Ureter (tissue), 1 donor: ENCODE results near the gene C13orf42. TPM values are rescaled to one million over a fixed set of nuclear protein-coding genes. Genes with fewer than 3 reads are reported as not detected.
"Not testable (repeated sequence)": the region's sequence is repeated elsewhere in the genome, so short reads cannot be mapped to it uniquely, and the experiment has no call there.

Experiments used
- DNase-seq: peaks from one replicate; pipeline ENCODE4 v3.0.0-alpha.2; 2020; ENCODE audit warnings: low spot score
- total RNA-seq: library from RNA; stranded (reverse); gene quantifications from one replicate; pipeline ENCODE4 v1.2.4, GENCODE V29; 2023
- donor health status: DM: yes; HTN: yes; CAD: no.

The C13orf42 gene
- total RNA-seq, 1 donor from 2014 or later: not detected

- DNase-seq: not testable (repeated sequence)
These were observed 9.8 kb upstream of the C13orf42 start for GRCh38 chr13:51120873-51121272.

GRCh38 chr13:51118809-51119431 lies 7.8 kb upstream of the C13orf42 start:
- DNase-seq: no peak

DNA sequence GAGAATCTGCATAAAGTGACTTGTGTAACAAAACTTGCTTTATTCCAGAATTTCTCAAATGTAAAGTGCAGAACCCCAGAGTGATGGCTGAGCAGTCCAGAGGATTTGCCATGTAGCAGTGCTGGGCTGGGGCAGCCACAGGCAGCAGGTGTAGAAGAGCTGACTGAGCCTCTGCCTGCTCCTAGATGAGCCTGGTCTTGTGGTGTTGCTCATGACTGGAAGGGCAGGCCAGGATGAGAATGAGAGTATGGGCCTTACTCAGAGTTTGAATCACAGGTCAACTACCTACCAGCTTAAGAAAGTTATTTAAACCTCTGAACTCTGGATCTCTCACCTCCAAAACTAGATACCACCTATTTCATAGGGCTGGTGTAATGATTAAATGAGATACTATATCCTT lies 2.9 kb upstream of the C13orf42 start:
- no peak for DNase-seq

GRCh38 chr13:51113186-51113881 lies 2.3 kb upstream of the C13orf42 start:
- DNase-seq: no peak

- no peak for DNase-seq
These were observed 1.7 kb upstream of the C13orf42 start for GRCh38 chr13:51112771-51113170.

DNA sequence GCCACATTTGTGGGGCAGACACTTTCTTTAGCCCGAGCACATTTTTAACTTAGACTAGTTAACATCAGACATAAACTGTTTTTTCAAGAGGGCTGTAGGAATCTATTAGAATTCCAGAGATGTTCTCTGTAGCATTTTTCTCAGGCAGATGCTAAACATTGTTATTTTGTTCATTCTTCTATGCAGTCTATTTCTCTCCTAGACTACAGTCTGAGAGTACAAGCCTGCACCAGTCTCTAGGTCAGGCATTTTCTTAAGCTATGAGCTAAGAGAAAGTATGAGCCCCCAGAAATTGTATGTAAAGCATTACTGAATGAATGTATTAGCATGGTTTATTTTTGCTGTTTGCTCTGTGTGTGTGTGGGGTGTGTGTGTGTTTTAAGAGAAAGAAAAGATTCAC lies 923 bp upstream of the C13orf42 start:
- no peak for DNase-seq

- no peak for DNase-seq
These were observed 3.1 kb downstream of the C13orf42 start for GRCh38 chr13:51107996-51108395.

- no peak for DNase-seq
These were observed 6.0 kb downstream of the C13orf42 start for GRCh38 chr13:51105046-51105445.

DNA sequence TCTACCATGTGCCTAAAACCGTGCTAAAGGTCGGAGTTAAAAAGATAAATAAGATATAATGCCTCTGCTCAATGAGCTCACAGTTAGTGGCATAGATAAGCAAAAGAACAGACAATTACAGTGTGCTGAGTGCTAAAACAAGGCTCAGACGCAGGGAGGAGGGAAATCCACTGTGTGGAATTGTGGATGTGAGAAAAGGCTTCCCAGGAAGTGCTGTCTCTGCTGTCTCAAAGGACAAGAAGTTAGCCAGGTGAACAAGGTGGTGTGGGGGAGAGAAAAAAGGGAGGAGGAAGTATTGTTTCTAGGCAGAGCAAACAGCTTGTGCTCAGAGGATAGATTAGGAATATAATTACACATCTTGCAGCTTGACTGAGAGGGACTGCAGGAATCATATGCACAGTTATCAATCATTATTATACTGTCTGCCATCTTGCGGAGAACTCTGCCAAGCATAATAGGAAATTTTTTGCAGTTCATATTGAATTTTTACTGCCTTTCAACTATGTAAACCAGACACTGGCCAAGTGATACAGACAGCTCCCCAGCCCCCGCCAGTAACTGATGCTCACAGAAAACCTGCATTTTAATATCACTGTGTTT lies 9.3 kb downstream of the C13orf42 start:
- DNase-seq: no peak

GRCh38 chr13:51097353-51098043 lies 13.6 kb downstream of the C13orf42 start:
- no peak for DNase-seq

GRCh38 chr13:51096131-51096530 lies 14.9 kb downstream of the C13orf42 start:
- no peak for DNase-seq

GRCh38 chr13:51093574-51093973 lies 17.5 kb downstream of the C13orf42 start:
- no peak for DNase-seq

DNA sequence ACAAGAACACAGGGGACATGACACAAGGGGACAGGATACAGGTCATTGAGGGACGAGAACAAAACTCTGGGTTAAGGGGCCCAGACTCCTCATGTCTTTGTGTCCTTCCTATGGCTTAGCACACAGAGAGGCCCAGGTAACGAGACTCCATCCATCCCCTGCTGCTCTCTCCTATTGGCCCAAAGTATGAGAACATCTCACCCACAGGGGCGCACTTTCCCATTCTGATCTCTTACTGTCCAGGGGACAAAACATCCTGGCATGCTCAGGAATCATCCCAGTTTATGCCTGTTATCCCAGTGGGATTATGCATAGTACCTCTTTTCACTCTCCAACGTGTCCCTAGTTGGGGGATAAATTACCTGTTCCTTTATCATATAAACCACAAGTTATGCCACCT lies 19.2 kb downstream of the C13orf42 start:
- DNase-seq: no peak

GRCh38 chr13:51083706-51084105 lies 27.4 kb downstream of the C13orf42 start:
- DNase-seq: no peak

DNA sequence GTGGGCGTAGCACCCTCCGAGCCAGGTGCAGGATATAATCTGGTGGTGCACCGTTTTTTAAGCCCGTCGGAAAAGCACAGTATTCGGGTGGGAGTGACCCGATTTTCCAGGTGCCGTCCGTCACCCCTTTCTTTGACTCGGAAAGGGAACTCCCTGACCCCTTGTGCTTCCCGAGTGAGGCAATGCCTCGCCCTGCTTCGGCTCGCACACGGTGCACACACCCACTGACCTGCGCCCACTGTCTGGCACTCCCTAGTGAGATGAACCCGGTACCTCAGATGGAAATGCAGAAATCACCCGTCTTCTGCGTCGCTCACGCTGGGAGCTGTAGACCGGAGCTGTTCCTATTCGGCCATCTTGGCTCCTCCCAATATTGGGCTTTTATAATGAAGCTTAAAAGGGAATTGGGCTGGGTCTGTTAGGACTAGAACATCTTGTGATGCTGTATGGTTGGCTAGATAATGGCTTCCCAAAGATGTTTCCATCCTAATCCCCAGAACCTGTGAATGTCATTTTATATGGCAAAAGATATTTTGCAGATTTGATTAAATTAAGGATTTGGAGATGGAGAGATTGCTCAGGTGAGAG lies 30.5 kb downstream of the C13orf42 start:
- not testable (repeated sequence) for DNase-seq

GRCh38 chr13:51071493-51071892 lies 39.6 kb downstream of the C13orf42 start:
- DNase-seq: no peak

- peak; percentile 83 for DNase-seq
These were observed 40.9 kb downstream of the C13orf42 start for GRCh38 chr13:51070005-51070649.

- no peak for DNase-seq
These were observed 42.6 kb downstream of the C13orf42 start for GRCh38 chr13:51068501-51068900.

DNA sequence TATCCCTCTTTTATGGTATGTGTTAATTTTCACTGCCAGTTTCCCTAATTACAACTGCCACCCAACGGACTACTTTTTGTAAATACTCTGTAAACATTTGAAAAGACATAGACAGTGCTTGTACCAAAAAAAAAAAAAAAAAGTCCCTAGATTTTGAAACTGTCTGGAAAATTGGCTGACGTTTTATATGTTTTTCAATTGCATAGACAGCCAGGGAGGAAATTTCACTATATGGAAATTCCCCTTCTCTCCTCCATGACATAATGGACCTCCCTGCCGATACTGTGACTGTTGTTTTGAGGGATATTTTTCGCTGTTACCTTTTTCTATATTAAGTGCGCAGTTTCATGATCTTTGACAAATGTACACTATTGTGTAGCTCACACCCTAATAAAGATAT lies 43.4 kb downstream of the C13orf42 start:
- DNase-seq: no peak

DNA sequence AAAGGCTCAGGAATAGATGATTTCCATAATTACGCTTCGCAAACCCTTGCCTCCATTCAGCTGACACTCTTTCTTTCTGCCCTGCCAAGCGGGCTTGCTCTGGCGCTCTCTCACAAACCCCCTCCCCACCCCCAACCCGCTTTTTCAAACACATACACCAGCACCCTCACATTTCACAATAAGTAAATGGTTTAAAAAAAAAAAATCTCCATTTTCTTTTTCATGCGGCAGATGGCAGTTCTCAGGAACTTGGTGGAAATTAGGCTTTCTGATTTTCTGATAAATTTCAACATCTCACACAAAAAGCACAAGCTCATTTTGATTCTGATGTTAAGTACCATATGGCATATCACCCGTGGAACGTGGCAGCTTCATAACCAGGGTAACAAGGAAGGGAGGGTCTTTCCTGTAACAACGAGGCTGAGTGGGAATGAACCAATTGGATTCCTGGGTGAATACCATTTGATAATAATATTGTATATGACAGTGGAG lies 43.8 kb downstream of the C13orf42 start:
- no peak for DNase-seq

DNA sequence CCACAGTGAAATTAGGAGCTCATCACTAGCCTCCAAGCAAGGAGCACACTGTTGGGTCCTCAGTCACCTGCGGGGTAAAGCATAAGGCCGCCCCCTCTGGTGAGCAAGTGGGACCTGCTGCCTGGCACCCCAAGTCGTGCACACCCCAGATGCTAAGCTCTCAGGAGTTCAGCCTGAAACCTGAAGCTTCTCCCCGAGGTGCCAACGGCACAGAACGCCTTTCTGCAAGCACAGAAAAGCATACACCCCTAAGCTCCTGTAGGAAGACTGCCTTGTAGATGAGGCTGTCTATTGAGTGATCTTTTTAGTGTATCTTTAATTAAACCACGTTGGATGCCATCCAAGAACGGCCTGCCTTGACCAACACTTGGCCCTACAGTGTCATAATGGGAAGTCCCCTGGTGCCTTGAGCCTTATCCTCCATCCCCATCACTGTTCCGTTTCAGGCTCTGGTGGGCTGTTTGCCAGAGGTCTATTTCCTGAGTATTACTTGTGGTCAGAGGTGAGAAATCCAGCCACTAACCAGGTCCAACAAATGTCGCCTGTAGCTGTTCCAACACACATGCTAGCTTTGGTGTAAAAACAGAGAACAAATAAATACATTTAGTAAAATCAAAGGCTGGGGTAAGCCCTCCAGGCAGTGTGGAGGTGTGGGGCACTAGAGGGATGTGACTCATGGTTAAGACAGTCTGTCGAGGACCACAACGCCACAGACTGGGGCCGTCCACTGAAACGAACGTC lies 44.8 kb downstream of the C13orf42 start:
- no peak for DNase-seq
